B cell (primary cell): ENCODE measurements around the gene COL9A3. TPM values are rescaled to one million over a fixed set of nuclear protein-coding genes. Genes with fewer than 3 reads are reported as not detected.

Experiments used
- ATAC-seq: fragments of 200-7000 bp; cut with Tn5 transposase; one replicate; pipeline ENCODE4 v1.10.0; 2021; ENCODE audit warnings: low read depth, mild to moderate bottlenecking, moderate number of reproducible peaks, moderate library complexity
- CTCF ChIA-PET: fragments of 350-600 bp; sonication (Branson Sonifier 250); formaldehyde crosslinking; loops from one replicate; lab custom pipeline; 2021; ENCODE audit warnings: antibody characterized with exemption, inconsistent platforms; lab: Charles Lee
- POLR2A ChIA-PET: fragments of 350-600 bp; sonication (Branson Sonifier 250); formaldehyde crosslinking; loops from one replicate; lab custom pipeline; 2021; ENCODE audit warnings: antibody characterized with exemption; lab: Charles Lee
- DNase-seq: peaks from one replicate; pipeline ENCODE4 v3.0.0; 2013
- H2AFZ ChIP-seq: 2 replicates; pipeline ENCODE4 v1.6.1; 2012; ENCODE audit warnings: mild to moderate bottlenecking, low read depth, low read length; ENCODE audit not compliant: insufficient read depth, poor library complexity, severe bottlenecking
- H3K27ac ChIP-seq, 2 donors: 1 replicate in 1 of 2; 2 replicates in 1 of 2; pipeline ENCODE4 v1.5.1; 2012 to 2013; ENCODE audit warnings: low read length in 2 of 2, mild to moderate bottlenecking in 2 of 2, moderate library complexity in 1 of 2
- H3K27me3 ChIP-seq, 4 experiments: fragments of 200-600 bp in 1 of 4; sonication (generic) in 1 of 4; replicated peaks in 1 of 4; 1 replicate in 2 of 4; 2 replicates in 2 of 4; pipeline versions ENCODE4 v1.6.1 to v1.7.0; 2013 to 2016; ENCODE audit warnings: low read length in 3 of 4, mild to moderate bottlenecking in 2 of 4, mixed read lengths in 1 of 4, moderate library complexity in 1 of 4; ENCODE audit not compliant: insufficient read depth in 4 of 4, control insufficient read depth in 3 of 4; ENCODE audit errors: control extremely low read depth in 1 of 4
- H3K36me3 ChIP-seq, 2 experiments: replicated peaks in 1 of 2; 1 replicate in 1 of 2; 2 replicates in 1 of 2; pipeline versions ENCODE4 v1.6.1 to v1.7.1; 2013; ENCODE audit warnings: low read length in 1 of 2; ENCODE audit not compliant: insufficient read depth in 2 of 2, control insufficient read depth in 1 of 2; ENCODE audit errors: control extremely low read depth in 1 of 2, extremely low read depth in 1 of 2
- H3K4me1 ChIP-seq, 2 donors: fragments of 200-600 bp in 1 of 2; sonication (generic) in 1 of 2; 1 replicate in 1 of 2; 2 replicates in 1 of 2; pipeline versions ENCODE4 v1.5.1 to v1.6.1; 2013 to 2017; ENCODE audit warnings: low read length in 2 of 2; ENCODE audit not compliant: control insufficient read depth in 2 of 2, insufficient read depth in 2 of 2
- H3K4me2 ChIP-seq: replicated peaks from 2 replicates; pipeline ENCODE3; 2012; ENCODE audit warnings: mild to moderate bottlenecking, low read depth, low read length; ENCODE audit not compliant: poor library complexity, severe bottlenecking
- H3K4me3 ChIP-seq, 5 experiments: fragments of 200-600 bp in 1 of 5; sonication (generic) in 1 of 5; 1 replicate in 3 of 5; 2 replicates in 2 of 5; pipeline versions ENCODE4 v1.5.1 to v1.7.0; 2011 to 2016; ENCODE audit warnings: low read length in 4 of 5, mild to moderate bottlenecking in 4 of 5, low read depth in 2 of 5, control low read depth in 1 of 5, moderate library complexity in 1 of 5; ENCODE audit not compliant: insufficient read depth in 1 of 5; ENCODE audit errors: control extremely low read depth in 1 of 5, extremely low read depth in 1 of 5
- H3K79me2 ChIP-seq: fragments of 200-600 bp; sonication (generic); one replicate; pipeline ENCODE4 v1.6.0; 2016; ENCODE audit warnings: low read length; ENCODE audit not compliant: control insufficient read depth, insufficient read depth
- H3K9ac ChIP-seq: fragments of 200-600 bp; sonication (generic); 2 replicates; pipeline ENCODE4 v1.6.1; 2017; ENCODE audit warnings: mild to moderate bottlenecking, low read length, moderate library complexity
- H3K9me3 ChIP-seq, 3 donors: one replicate each; pipeline versions ENCODE4 v1.6.1 to v1.7.1; 2013; ENCODE audit warnings: low read length in 2 of 3; ENCODE audit not compliant: control insufficient read depth in 2 of 3, insufficient read depth in 1 of 3; ENCODE audit errors: control extremely low read depth in 1 of 3
- H4K20me1 ChIP-seq: 2 replicates; pipeline ENCODE4 v1.6.0; 2012; ENCODE audit warnings: mild to moderate bottlenecking, low read length; ENCODE audit not compliant: insufficient read depth, control insufficient read depth, poor library complexity, severe bottlenecking
- H3K27ac Mint-ChIP-seq: one replicate; pipeline ENCODE4 v1.8.0; 2021; ENCODE audit warnings: mixed read lengths
- H3K27me3 Mint-ChIP-seq: one replicate; pipeline ENCODE4 v1.8.0; 2021; ENCODE audit warnings: mixed read lengths
- H3K4me1 Mint-ChIP-seq: one replicate; pipeline ENCODE4 v1.8.0; 2021; ENCODE audit warnings: mixed read lengths
- H3K4me3 Mint-ChIP-seq: one replicate; pipeline ENCODE4 v1.8.0; 2021; ENCODE audit warnings: mixed read lengths
- H3K9me3 Mint-ChIP-seq: one replicate; pipeline ENCODE4 v1.8.0; 2022; ENCODE audit warnings: mixed read lengths; ENCODE audit not compliant: insufficient read depth
- EZH2 ChIP-seq: IDR thresholded peaks from 2 replicates; pipeline ENCODE4 v1.6.1; 2012; ENCODE audit warnings: borderline replicate concordance, low read depth, mild to moderate bottlenecking, moderate library complexity, low read length; ENCODE audit not compliant: insufficient read depth, poor library complexity, severe bottlenecking
- WGBS: methylation state at CpG from one replicate; pipeline ENCODE4 v1.1.5; 2013; ENCODE audit warnings: missing lambda C conversion rate; ENCODE audit not compliant: insufficient coverage; 5-methylcytosine and 5-hydroxymethylcytosine counted together
- intact Hi-C: fragments of 100-400 bp; cut with micrococcal nuclease; formaldehyde crosslinking; loops from one replicate; pipeline ENCODE4 v1.10.0; 2022
- polyA plus RNA-seq: library from polyadenylated mRNA; depleted of rRNA; stranded (reverse); fragments of >200 nt; gene quantifications from 2 replicates; pipeline ENCODE4 v1.2.3, GENCODE V29; 2012
- total RNA-seq, 2 donors: library from RNA; stranded (reverse); fragments of 120-200 nt in 1 of 2; gene quantifications; 1 replicate in 1 of 2; 2 replicates in 1 of 2; pipeline versions ENCODE4 v1.2.3 to v1.2.4, GENCODE V29; 2013 to 2022
- TF ChIP-seq, protein P1 (sequence below): fragments of 200-600 bp; IDR thresholded peaks from one replicate; pipeline ENCODE4 v1.8.0; 2022; ENCODE audit warnings: antibody characterized with exemption, mild to moderate bottlenecking

Gene COL9A3
- total and polyA plus RNA-seq, 2 donors (not counting 1 experiment from before 2014, with no cell fraction given) = 10.7 to 96.3 TPM

DNA sequence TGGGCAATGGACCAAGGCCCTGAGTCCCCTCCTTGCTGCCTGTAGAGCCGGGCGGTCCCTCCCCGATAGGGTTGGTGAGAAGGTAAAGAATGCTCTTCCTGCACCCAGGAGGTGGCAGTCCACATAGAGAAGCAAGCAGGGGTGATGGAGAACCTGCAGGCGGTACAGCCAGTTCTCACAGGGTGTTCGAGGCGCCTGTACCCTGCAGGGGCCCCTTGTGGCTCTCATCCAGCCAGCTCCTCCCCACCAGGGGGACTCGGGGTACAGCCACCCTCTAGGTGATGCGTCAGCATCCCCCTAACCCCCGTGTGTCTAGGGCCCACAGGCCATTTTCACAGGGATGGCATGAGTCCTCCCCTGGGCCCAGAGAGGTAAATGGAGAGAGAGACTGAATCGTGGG, 5.1 kb upstream of the COL9A3 start:
- 91% methylated on average over 8 of the region's 10 CpGs for WGBS
- Histone ChIP-seq H3K9ac (no peak overlapping the region), H3K4me1 (peaks cover 14 to 29% of the 10 kb centered on the region in 2 donors), H3K4me2 (no peak overlapping the region), H3K36me3 (peaks cover 0 to 63% of the 10 kb centered on the region in 2 experiments), H3K27me3 (peaks cover 0 to 22% (median 10%) of the 10 kb centered on the region in 4 experiments), H3K4me3 (no peak overlapping the region), H3K79me2 (peaks cover 18% of the 10 kb centered on the region), H3K9me3 (peaks cover 0 to 17% (median 0%) of the 10 kb centered on the region in 3 donors), H2AFZ (no peak overlapping the region), H3K27ac (no peak overlapping the region), H4K20me1 (peaks cover 92% of the 10 kb centered on the region)
- POLR2A ChIA-PET = no interaction called here
- no peak for DNase-seq
- H3K27me3 Mint-ChIP-seq = peaks cover 17% of the 10 kb centered on the region
- peaks cover 25% of the 10 kb centered on the region for H3K4me1 Mint-ChIP-seq
- ATAC-seq = no peak
- no peak overlapping the region for H3K4me3 Mint-ChIP-seq
- TF ChIP-seq EZH2 = no peak
- TF ChIP-seq, protein P1, sequence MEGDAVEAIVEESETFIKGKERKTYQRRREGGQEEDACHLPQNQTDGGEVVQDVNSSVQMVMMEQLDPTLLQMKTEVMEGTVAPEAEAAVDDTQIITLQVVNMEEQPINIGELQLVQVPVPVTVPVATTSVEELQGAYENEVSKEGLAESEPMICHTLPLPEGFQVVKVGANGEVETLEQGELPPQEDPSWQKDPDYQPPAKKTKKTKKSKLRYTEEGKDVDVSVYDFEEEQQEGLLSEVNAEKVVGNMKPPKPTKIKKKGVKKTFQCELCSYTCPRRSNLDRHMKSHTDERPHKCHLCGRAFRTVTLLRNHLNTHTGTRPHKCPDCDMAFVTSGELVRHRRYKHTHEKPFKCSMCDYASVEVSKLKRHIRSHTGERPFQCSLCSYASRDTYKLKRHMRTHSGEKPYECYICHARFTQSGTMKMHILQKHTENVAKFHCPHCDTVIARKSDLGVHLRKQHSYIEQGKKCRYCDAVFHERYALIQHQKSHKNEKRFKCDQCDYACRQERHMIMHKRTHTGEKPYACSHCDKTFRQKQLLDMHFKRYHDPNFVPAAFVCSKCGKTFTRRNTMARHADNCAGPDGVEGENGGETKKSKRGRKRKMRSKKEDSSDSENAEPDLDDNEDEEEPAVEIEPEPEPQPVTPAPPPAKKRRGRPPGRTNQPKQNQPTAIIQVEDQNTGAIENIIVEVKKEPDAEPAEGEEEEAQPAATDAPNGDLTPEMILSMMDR = no peak
- CTCF ChIA-PET = interaction anchor here (0.8 to 1.0 kb wide), 3 partner anchors 9 to 312 kb away, joined by 3 to 4 read pairs (median 3); no protein-coding TSS in a partner anchor
- H3K27ac Mint-ChIP-seq = no peak overlapping the region
- no peaks in the 10 kb centered on the region for H3K9me3 Mint-ChIP-seq
- intact Hi-C loops = no loop called here

DNA sequence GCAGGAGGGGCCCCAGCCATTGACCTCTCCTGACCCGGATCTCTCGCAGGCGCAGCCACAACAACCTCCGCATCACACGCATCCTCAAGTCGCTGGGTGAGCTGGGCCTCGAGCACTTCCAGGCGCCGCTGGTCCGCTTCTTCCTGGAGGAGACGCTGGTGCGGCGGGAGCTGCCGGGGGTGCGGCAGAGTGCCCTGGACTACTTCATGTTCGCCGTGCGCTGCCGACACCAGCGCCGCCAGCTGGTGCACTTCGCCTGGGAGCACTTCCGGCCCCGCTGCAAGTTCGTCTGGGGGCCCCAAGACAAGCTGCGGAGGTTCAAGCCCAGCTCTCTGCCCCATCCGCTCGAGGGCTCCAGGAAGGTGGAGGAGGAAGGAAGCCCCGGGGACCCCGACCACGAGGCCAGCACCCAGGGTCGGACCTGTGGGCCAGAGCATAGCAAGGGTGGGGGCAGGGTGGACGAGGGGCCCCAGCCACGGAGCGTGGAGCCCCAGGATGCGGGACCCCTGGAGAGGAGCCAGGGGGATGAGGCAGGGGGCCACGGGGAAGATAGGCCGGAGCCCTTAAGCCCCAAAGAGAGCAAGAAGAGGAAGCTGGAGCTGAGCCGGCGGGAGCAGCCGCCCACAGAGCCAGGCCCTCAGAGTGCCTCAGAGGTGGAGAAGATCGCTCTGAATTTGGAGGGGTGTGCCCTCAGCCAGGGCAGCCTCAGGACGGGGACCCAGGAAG, 4.5 kb upstream of the COL9A3 start:
- ATAC-seq = no peak
- H3K4me2 ChIP-seq = no peak overlapping the region
- H3K4me3 ChIP-seq = no peak overlapping the region
- peaks cover 12% of the 10 kb centered on the region for H3K79me2 ChIP-seq
- POLR2A ChIA-PET = no interaction called here
- peaks cover 17% of the 10 kb centered on the region for H3K27me3 Mint-ChIP-seq
- H4K20me1 ChIP-seq = peaks cover 86% of the 10 kb centered on the region
- CTCF ChIA-PET = interaction anchor here (0.8 kb wide), 1 partner anchor 10 kb away, joined by 3 read pairs; no protein-coding TSS in a partner anchor
- H2AFZ ChIP-seq = no peak overlapping the region
- no peak for TF ChIP-seq EZH2
- TF ChIP-seq, protein P1 = no peak
- 88% methylated on average over 40 of the region's 43 CpGs for WGBS
- no peak overlapping the region for H3K4me3 Mint-ChIP-seq
- peaks cover 21% of the 10 kb centered on the region for H3K4me1 Mint-ChIP-seq
- intact Hi-C loops = no loop called here
- peaks cover 0 to 23% (median 11%) of the 10 kb centered on the region in 4 experiments for H3K27me3 ChIP-seq
- peaks cover 0 to 17% (median 0%) of the 10 kb centered on the region in 3 donors for H3K9me3 ChIP-seq
- no peak overlapping the region for H3K27ac ChIP-seq
- no peak overlapping the region for H3K9ac ChIP-seq
- H3K4me1 ChIP-seq = peaks cover 12 to 23% of the 10 kb centered on the region in 2 donors
- H3K36me3 ChIP-seq = peaks cover 0 to 59% of the 10 kb centered on the region in 2 experiments
- H3K9me3 Mint-ChIP-seq = no peaks in the 10 kb centered on the region
- no peak overlapping the region for H3K27ac Mint-ChIP-seq
- DNase-seq = no peak
